ENCODE data around the gene EFCAB7.
"Not testable (repeated sequence)": the region's sequence is repeated elsewhere in the genome, so short reads cannot be mapped to it uniquely, and the experiment has no call there.

EFCAB7 gene

DNA sequence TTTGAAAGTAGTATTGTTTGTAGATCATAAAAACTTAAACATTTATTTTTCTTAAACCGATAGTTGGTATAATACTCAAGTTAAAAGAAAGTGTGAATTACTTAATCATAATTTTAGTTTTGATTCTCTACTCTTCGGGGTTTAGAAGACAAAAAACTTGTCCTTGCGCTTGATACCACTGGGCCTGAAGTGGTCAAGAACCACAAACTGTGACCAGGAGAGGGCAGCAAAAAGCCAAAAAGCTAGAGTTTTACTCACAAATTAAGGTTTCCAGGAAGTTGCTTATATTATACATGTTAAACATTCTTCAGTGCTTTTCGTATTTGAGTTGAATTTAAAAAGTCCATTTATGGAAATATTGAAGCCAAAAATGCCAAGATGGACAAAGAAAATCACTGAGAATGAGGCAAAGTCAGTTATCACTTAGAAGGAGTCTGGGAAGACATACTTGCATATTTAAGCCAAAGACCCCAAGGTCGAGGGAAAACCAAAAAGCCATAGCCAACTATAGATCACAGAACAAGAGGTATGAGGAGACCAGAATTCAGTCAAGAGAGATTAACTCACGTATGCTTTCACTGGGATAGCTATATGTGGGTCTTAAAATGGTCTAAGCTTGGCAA, 34.2 kb downstream of the EFCAB7 start:
- DNase-seq, result peak; percentile 9

DNA sequence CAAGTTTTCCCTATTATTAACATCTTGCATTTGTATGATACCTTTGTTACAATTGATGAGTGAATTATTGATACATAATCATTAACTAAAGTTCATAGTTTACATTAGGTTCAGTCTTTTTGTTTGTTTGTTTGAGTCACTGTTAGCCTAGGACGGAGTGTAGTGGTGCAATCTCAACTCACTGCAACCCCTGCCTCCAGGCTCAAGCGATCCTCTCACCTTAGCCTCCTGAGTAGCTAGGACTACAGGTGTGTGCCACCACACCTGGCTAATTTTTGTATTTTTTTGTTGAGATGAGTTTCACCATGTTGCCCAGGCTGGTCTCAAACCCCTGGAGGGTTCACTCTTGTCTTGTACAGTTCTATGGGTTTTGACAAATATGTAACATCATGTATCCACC, 36.0 kb downstream of the EFCAB7 start:
- no peak for DNase-seq

GRCh38 chr1:63563745-63564144, 40.4 kb downstream of the EFCAB7 start:
- DNase-seq, result no peak

GRCh38 chr1:63569068-63569467, 45.7 kb downstream of the EFCAB7 start:
- DNase-seq, result no peak

- no peak for DNase-seq
Measured at GRCh38 chr1:63569640-63570316, 46.5 kb downstream of the EFCAB7 start.

DNA sequence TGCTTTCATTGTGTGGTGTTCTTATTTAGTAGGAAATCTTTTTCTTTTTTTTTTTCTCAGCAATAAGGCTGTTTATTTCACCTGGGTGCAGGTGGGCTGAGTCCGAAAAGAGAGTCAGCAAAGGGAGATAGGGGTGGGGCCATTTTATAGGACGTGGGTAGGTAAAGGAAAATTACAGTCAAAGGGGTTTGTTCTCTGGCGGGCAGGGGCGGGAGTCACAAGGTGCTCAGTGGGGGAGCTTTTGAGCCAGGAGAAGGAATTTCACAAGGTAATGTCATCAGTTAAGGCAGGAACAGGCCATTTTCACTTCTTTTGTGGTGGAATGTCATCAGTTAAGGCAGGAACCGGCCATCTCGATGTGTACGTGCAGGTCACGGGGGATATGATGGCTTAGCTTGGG, 49.4 kb downstream of the EFCAB7 start:
- not testable (repeated sequence) for DNase-seq

DNA sequence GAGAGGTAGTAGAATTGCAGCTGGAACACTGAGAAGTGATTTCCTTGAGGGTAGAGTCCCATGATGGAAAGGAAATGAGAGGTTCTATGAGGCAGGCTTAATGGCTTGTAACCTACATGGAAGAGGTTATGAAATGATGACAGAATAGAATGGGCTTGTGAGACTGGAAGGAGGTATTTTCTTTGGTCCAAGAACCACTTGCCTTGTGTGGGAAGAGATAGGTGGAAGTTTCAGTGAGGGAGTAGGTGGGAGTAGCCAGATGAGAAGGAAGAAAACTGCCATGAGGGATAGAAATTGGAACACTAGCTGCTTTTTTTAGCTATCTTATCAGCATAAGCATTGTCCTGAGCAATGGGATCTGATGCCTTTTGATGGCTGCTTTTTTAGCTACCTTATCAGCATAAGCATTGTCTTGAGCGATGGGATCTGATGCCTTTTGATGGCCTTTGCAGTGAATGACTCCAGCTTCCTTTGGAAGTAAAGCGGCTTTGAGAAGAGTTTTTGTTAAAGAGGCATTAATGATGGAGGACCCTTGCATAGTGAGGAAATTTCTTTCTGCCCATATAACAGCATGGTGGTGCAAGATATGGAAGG, 51.0 kb downstream of the EFCAB7 start:
- DNase-seq, result not testable (repeated sequence)

DNA sequence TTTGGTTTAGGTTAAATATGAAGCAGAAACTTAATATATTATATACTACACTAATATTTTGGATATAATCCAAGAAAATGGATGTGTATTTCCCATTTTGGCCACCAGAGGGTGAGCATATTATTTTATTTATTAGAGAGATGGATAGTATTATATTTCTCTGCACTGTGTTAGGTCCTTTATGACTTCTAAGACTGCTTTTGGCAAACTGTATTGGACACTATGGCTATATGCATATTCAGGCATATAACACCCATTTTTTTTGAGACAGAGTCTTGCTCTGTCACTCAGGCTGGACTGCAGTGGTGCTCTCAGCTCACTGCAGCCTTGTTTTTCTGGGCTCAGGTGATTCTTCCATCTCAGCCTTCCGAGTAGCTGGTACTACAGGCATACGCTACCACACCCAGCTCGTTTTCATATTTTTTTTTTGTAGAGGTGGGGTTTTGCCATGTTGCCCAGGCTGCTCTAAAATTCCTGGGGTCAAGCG, 52.1 kb downstream of the EFCAB7 start:
- DNase-seq, result peak; percentile 60

GRCh38 chr1:63586326-63586725, 63.0 kb downstream of the EFCAB7 start:
- DNase-seq, result not testable (repeated sequence)

DNA sequence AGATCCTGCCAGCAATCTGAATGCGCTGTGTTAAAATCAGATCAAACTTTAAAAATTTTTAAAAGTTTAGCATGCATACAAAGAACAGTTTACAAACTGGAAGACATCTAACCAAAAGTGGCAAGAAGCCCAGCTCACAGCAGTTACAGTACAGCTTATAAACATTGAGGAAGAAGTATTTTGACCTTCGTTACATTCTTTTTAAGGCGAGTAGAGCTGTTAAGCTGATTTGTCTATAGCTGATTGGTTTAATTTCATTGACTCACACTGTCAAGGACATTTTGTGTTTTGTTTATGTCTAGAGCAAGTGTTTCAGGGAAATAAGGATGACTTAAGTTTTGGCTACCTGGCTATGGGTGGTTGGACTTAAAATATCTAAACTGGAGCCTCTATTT, 66.8 kb downstream of the EFCAB7 start:
- DNase-seq, result no peak

GRCh38 chr1:63592536-63593302, 69.4 kb downstream of the EFCAB7 start:
- peak; percentile 47 for DNase-seq

DNA sequence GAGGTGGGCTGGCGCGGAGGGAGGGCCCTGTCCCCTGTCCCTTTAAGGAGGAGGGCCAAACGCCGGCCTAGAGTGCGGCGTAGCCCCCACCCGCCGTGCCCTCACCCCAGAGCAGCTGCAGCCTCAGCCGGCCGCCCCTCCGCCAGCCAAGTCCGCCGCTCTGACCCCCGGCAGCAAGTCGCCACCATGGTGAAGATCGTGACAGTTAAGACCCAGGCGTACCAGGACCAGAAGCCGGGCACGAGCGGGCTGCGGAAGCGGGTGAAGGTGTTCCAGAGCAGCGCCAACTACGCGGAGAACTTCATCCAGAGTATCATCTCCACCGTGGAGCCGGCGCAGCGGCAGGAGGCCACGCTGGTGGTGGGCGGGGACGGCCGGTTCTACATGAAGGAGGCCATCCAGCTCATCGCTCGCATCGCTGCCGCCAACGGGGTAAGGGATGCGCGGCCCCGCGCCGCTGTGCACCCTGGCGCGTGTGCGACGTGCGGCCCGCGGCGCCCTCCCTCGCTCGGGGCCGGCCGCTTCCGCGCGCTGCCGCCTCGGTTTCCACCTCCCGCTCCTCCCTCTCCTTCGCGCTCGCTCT, 70.1 kb downstream of the EFCAB7 start, which contains the start of gene PGM1:
Gene PGM1 (plus strand): TSS at position 109 of the 583 bp plus-strand sequence. CDS start 78 bp downstream, at position 187.
- DNase-seq, result peak; percentile 75

DNA sequence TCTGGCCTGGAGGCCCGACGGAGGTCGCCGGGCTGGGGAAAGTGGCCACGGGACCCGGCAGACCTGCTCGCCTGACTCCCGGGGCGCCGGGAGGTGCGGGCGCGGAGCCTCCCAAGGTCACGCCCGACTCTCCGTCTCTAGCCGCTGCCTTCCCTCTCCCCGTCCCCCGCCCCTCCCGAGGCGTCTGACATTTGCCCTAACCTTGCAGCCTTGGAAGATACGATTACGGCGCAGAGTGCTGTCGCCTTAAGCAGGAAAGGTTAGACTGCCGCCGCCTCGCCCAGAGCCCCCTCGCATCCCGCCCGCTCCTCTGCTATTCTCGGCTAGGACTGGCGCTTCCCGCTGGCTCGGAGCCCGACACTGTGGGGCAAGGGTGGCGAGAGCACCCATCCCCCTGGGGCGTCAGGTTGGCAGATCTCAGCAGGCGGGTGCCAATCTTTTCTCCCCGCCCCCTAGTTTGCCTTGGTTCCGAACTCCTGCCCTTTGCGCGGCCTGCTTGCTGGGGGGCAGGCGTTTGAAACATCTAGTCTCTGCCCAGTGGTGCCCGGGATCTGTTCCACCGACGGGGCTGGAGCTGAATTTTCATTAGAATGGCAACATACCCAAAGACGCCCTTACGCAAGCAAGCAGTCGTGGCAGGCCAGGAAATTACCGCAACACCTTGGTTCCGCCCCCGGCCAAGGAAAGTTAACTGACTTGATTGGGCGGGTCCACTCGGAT, 70.7 kb downstream of the EFCAB7 start:
- peak; percentile 82 for DNase-seq

- DNase-seq, result no peak
Measured at GRCh38 chr1:63595435-63595834, 72.1 kb downstream of the EFCAB7 start.

DNA sequence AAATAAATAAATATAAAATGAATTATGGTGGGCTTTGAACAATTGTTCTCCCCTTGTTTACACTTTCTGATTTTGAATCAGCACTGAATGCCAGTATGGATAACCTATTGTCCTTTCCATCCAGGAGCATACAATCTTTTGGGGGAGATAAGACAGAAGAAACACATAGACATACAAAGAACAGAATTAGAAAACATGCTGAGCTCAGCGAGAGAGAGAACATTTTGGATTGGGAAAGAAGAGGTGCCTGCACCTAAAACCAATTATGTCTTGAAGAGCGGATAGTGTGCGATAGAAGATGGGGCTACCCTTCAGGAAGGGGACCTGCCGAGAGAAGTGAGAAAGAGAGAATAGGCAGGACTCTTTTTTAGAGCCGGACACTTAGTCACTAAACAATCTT, 76.5 kb downstream of the EFCAB7 start:
- DNase-seq, result no peak

DNA sequence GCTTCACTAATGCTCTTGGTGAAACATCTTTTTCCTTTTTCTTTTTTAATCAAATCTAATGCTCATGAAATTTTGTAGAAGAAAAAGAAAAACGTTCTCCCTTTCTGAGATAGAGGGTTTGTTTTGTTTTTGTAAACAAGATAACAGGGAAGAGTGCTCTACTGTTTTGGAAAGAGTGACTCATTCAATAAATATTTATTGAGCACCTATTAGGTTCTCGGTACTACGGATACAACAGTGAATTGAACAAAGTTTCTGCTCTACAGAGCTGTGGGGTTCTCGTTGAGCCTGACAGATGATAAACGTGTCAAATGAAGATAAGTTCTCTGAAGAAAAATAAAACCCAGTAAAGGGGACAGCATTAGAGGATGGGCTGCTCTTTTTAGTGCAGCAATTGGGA, 76.9 kb downstream of the EFCAB7 start:
- no peak for DNase-seq

- no peak for DNase-seq
Measured at GRCh38 chr1:63601061-63601460, 77.7 kb downstream of the EFCAB7 start.

- no peak for DNase-seq
Measured at GRCh38 chr1:63601463-63601862, 78.1 kb downstream of the EFCAB7 start.

DNA sequence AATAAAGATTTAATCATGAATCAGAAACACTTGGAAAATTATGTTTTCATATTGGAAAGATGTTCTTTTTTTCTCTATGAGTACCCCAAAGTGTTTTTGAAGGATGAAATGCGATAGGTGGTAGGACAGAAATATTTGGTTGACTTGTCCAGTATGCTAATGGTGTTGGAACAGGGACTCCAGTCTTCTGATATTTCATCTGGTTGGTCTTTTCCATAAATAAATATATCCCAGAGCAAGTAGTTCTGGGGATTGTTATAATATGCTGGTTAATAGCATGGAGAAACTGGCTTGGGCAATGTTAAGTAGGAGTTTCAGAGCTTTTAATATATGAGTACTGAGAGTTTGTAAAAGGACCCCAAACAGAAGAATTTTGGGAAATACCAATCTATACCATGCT, 78.6 kb downstream of the EFCAB7 start:
- no peak for DNase-seq

GRCh38 chr1:63602629-63603028, 79.3 kb downstream of the EFCAB7 start:
- DNase-seq, result no peak

DNA sequence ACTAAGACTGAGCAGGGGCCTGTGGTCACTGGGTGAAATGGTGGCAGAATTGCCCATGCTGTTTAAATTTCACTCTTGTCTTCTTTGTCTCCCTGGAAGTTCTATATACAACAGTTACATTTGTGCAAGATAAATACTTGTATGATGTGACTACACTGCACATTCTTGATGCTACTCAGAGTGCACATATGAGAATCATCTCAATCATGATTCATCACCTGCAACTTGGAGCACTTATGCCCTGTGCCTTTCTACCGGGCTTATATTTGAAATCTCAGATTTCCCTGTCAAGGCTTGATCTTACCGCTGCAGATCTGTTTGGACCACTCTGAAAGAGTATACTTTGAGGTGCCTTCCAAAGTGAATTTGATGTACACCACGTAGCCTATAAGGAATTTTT, 80.5 kb downstream of the EFCAB7 start:
- no peak for DNase-seq

GRCh38 chr1:63607322-63607721, 84.0 kb downstream of the EFCAB7 start:
- DNase-seq, result no peak

All from CD4-positive, alpha-beta T cell treated with Interleukin-10 for 1 hour (primary cell).